Thyroid gland (tissue), 4 donors: ENCODE data around the gene FCN3. TPM values are rescaled to one million over a fixed set of nuclear protein-coding genes. Genes with fewer than 3 reads are reported as not detected.
"Not testable (repeated sequence)": the region's sequence is repeated elsewhere in the genome, so short reads cannot be mapped to it uniquely, and the experiment has no call there.

Experiments used
- DNase-seq, 2 donors: peaks; one replicate each; pipeline ENCODE4 v3.0.0-alpha.2; 2019
- H3K27ac ChIP-seq, 3 donors: fragments of 200-600 bp; sonication (generic); 1 replicate in 2 of 3; 2 replicates in 1 of 3; pipeline ENCODE4 v1.5.1; 2016 to 2019; ENCODE audit warnings: mild to moderate bottlenecking in 1 of 3, moderate library complexity in 1 of 3
- H3K27me3 ChIP-seq: fragments of 200-600 bp; sonication (generic); one replicate; pipeline ENCODE4 v1.5.1; 2019
- H3K36me3 ChIP-seq, 2 donors: fragments of 200-600 bp; sonication (generic); one replicate each; pipeline ENCODE4 v1.5.1; 2016 to 2019
- H3K4me1 ChIP-seq, 2 donors: fragments of 200-600 bp; sonication (generic); one replicate each; pipeline ENCODE4 v1.5.1; 2017 to 2019
- H3K4me3 ChIP-seq, 3 donors: fragments of 200-600 bp; sonication (generic); replicated peaks in 1 of 3; 1 replicate in 2 of 3; 2 replicates in 1 of 3; pipeline ENCODE4 v1.5.1; 2016; ENCODE audit warnings: mild to moderate bottlenecking in 1 of 3
- H3K9me3 ChIP-seq: fragments of 200-600 bp; sonication (generic); one replicate; pipeline ENCODE4 v1.5.1; 2017
- CTCF ChIP-seq, 6 experiments: fragments of 200-600 bp in 3 of 6; fragments of 450-650 bp in 3 of 6; sonication (generic) in 3 of 6; IDR thresholded peaks; one replicate each; pipeline ENCODE4 v1.5.1; 2016 to 2019; ENCODE audit warnings: antibody characterized with exemption in 6 of 6, mild to moderate bottlenecking in 2 of 6, inconsistent platforms in 1 of 6, moderate library complexity in 1 of 6
- POLR2A ChIP-seq, 2 donors: fragments of 450-650 bp; IDR thresholded peaks; one replicate each; pipeline ENCODE4 v1.6.1; 2017; ENCODE audit warnings: antibody characterized with exemption in 2 of 2, mild to moderate bottlenecking in 2 of 2, moderate library complexity in 1 of 2
- WGBS, 2 donors: methylation state at CpG; one replicate each; pipeline ENCODE4 v1.1.5; 2017; 5-methylcytosine and 5-hydroxymethylcytosine counted together
- intact Hi-C: fragments of 100-400 bp; cut with DNase I; formaldehyde crosslinking; loops from one replicate; pipeline ENCODE4 v1.15.1; 2023
- total RNA-seq, 4 donors: library from RNA; depleted of rRNA; stranded (reverse); fragments of >200 nt; gene quantifications; one replicate each; pipeline ENCODE4 v1.2.3, GENCODE V29; 2016

Gene FCN3
- total RNA-seq, 4 donors from 2014 or later = 7.4 to 33.4 (median 10.7) TPM

DNA sequence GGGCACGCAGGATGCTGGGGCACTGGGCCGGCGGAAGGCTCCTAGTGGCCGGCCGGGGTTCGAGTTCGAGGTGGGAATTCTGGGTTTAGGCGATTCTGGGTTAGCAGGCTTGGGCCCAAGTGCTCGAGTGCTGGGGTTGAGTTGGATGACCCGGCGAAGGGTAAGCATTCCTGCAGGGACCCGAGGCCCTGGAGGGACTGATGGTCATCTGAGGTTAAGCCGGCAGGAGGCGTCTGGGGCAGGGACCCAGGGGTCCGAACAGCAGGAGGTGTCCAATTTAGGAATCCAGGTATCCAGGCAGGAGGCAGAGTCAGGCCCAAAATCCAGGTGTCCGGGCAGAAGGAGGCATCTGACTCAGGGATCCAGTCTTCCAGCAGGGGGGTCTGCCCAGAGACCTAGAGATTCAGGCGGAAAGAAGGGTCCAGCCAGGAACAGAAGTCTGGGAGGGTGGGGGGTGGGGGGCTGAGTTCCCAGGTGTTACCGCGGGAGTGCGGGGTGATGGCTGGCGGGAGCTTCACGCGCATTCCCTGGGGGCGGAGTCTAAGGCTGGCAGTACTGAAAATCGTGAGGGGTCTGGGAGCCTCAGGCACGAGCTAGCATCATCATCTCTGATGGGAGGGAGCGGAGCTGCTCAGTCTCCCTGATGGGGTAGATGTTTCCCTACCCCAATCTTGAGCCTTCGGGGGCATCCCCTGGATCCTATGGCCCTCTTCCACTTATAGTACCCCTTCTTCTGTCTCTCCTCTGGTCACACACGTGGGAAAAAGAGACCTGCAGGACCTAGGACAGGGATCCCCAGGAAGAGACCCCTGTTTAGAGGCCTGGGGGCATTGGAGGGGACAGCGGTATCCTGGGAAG lies 18.4 kb upstream of the FCN3 start:
- TF ChIP-seq CTCF (IDR thresholded peaks at IDR 0.05) (peak in 1 of 6 experiments; percentile 13), POLR2A (IDR thresholded peaks at IDR 0.05) (no peak)
- 41 to 49% methylated on average over 21 to 23 of the region's 30 CpGs for WGBS, 2 donors

GRCh38 chr1:27392096-27392777 lies 17.6 kb upstream of the FCN3 start, which contains the start of gene GPR3:
Gene GPR3 (plus strand): TSS chr1:27392622. CDS start chr1:27393799, 1,177 bp downstream.
- H3K27ac ChIP-seq = peak within 1 kb of the TSS in 2 of 3 donors; percentile 40 to 58
- peak within 1 kb of the TSS in 2 of 3 donors; percentile 10 to 45 for H3K4me3 ChIP-seq
- peak in 1 of 2 donors; percentile 30 for TF ChIP-seq POLR2A (IDR thresholded peaks at IDR 0.05)
- peak in 4 of 6 experiments; percentile 23 to 50 (median 42) for TF ChIP-seq CTCF (IDR thresholded peaks at IDR 0.05)
- no peaks in the 10 kb centered on the region for H3K27me3 ChIP-seq
- 3 to 7% methylated on average over 18 to 19 of the region's 69 CpGs for WGBS, 2 donors
- DNase-seq = peak; percentile 89 to 91
- no peaks in the 10 kb centered on the region for H3K9me3 ChIP-seq
- H3K36me3 ChIP-seq = no peaks in the 10 kb centered on the region
- peaks cover 19 to 23% of the 10 kb centered on the region in 2 donors for H3K4me1 ChIP-seq
- intact Hi-C loops = loop anchor here (5.0 to 10.0 kb wide), 3 partner anchors 35 to 287 kb away; no protein-coding TSS in a partner anchor

More for the DNA sequence above, 18.4 kb upstream of the FCN3 start:
- peak overlapping the region in 2 of 3 donors; percentile 28 to 58 for H3K27ac ChIP-seq
- DNase-seq = no peak
- intact Hi-C loops = loop anchor here (5.0 to 10.0 kb wide), 3 partner anchors 36 to 288 kb away; no protein-coding TSS in a partner anchor
- H3K27me3 ChIP-seq = no peaks in the 10 kb centered on the region
- no peaks in the 10 kb centered on the region for H3K36me3 ChIP-seq
- H3K9me3 ChIP-seq = no peaks in the 10 kb centered on the region
- peak overlapping the region in 2 of 3 donors; percentile 10 to 45 for H3K4me3 ChIP-seq
- peaks cover 19 to 23% of the 10 kb centered on the region in 2 donors for H3K4me1 ChIP-seq

- TF ChIP-seq POLR2A (IDR thresholded peaks at IDR 0.05) (peak in 1 of 2 donors; percentile 55), CTCF (IDR thresholded peaks at IDR 0.05) (no peak)
- Histone ChIP-seq H3K27me3 (no peaks in the 10 kb centered on the region), H3K27ac (peak overlapping the region in 2 of 3 donors; percentile 39 to 40), H3K9me3 (no peaks in the 10 kb centered on the region), H3K4me3 (peak overlapping the region in 1 of 3 donors; percentile 45), H3K36me3 (no peaks in the 10 kb centered on the region), H3K4me1 (peaks cover 19 to 23% of the 10 kb centered on the region in 2 donors)
- DNase-seq = peak; percentile 76 to 77
- WGBS, 2 donors = 12 to 13% methylated on average over 12 to 13 of the region's 13 CpGs
- intact Hi-C loops = loop anchor here (5.0 to 10.0 kb wide), 3 partner anchors 34 to 287 kb away; no protein-coding TSS in a partner anchor
These were observed 17.0 kb upstream of the FCN3 start for GRCh38 chr1:27391511-27392095.

- WGBS, 2 donors = 36 to 39% methylated on average over 5 of the region's 5 CpGs
- Histone ChIP-seq H3K27ac (peak overlapping the region in 2 of 3 donors; percentile 24 to 53), H3K27me3 (no peaks in the 10 kb centered on the region), H3K4me3 (no peak overlapping the region), H3K36me3 (no peaks in the 10 kb centered on the region), H3K9me3 (no peaks in the 10 kb centered on the region), H3K4me1 (peaks cover 13 to 19% of the 10 kb centered on the region in 2 donors)
- TF ChIP-seq CTCF (IDR thresholded peaks at IDR 0.05) (peak; percentile 77 to 95 (median 88)), POLR2A (IDR thresholded peaks at IDR 0.05) (no peak)
- peak; percentile 79 to 85 for DNase-seq
- intact Hi-C loops = no loop called here
These were observed 13.8 kb upstream of the FCN3 start for GRCh38 chr1:27388337-27389005.

DNA sequence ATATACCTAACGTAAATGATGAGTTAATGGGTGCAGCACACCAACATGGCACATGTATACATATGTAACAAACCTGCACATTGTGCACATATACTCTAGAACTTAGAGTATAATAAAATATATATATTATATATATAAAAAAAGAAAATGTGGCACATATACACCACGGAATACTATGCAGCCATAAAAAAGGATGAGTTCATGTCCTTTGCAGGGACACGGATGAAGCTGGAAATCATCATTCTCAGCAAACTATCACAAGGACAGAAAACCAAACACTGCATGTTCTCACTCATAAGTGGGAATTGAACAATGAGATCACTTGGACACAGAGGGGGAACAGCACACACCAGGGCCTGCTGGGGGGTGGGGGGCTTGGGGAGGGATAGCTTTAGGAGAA lies 10.2 kb upstream of the FCN3 start:
- intact Hi-C loops, H3K27ac ChIP-seq, H3K36me3 ChIP-seq, H3K27me3 ChIP-seq, H3K9me3 ChIP-seq, H3K4me3 ChIP-seq, DNase-seq: not testable (repeated sequence)
- H3K4me1 ChIP-seq = peaks cover 0 to 25% of the 10 kb centered on the region in 2 donors
- 91% methylated on average over 3 of the region's 3 CpGs for WGBS, 2 donors
